GM10266 (cell line): ENCODE data around the gene CFAP68.

Source experiments
- DNase-seq: peaks from one replicate; pipeline ENCODE4 v3.0.0; 2012; ENCODE audit errors: extremely low spot score
- CTCF ChIP-seq: IDR thresholded peaks from 2 replicates; pipeline ENCODE4 v1.5.1; 2012; ENCODE audit warnings: mild to moderate bottlenecking, low read depth; ENCODE audit not compliant: control insufficient read depth, insufficient read depth; ENCODE audit errors: missing control alignments

CFAP68 gene

GRCh38 chr11:111917788-111918187 is 38.4 kb downstream of the CFAP68 start:
- no peak for DNase-seq
- no peak for TF ChIP-seq CTCF

GRCh38 chr11:111918390-111919256 is 39.3 kb downstream of the CFAP68 start, which contains the start of gene C11orf52:
C11orf52 (plus strand) TSS chr11:111918913; CDS start chr11:111918973, 60 bp downstream.
- TF ChIP-seq CTCF = no peak
- no peak for DNase-seq

GRCh38 chr11:111920908-111921307 is 41.6 kb downstream of the CFAP68 start:
- no peak for TF ChIP-seq CTCF

GRCh38 chr11:111921541-111922230 is 42.3 kb downstream of the CFAP68 start:
- TF ChIP-seq CTCF = no peak
- DNase-seq = no peak

More at GRCh38 chr11:111920908-111921307, 41.6 kb downstream of the CFAP68 start:
- DNase-seq = no peak

GRCh38 chr11:111922803-111923202 is 43.5 kb downstream of the CFAP68 start:
- no peak for DNase-seq
- TF ChIP-seq CTCF = no peak

- TF ChIP-seq CTCF = no peak
- no peak for DNase-seq
Measured at GRCh38 chr11:111923351-111923788, 44.0 kb downstream of the CFAP68 start.
